HG03135 (cell line): ENCODE data around the gene WDFY4.

Source experiments
- ATAC-seq: cut with Tn5 transposase; IDR thresholded peaks from one replicate; pipeline ENCODE4 v1.9.1; 2021; ENCODE audit warnings: mild to moderate bottlenecking, moderate library complexity; ENCODE audit not compliant: unreplicated experiment

WDFY4 gene

DNA sequence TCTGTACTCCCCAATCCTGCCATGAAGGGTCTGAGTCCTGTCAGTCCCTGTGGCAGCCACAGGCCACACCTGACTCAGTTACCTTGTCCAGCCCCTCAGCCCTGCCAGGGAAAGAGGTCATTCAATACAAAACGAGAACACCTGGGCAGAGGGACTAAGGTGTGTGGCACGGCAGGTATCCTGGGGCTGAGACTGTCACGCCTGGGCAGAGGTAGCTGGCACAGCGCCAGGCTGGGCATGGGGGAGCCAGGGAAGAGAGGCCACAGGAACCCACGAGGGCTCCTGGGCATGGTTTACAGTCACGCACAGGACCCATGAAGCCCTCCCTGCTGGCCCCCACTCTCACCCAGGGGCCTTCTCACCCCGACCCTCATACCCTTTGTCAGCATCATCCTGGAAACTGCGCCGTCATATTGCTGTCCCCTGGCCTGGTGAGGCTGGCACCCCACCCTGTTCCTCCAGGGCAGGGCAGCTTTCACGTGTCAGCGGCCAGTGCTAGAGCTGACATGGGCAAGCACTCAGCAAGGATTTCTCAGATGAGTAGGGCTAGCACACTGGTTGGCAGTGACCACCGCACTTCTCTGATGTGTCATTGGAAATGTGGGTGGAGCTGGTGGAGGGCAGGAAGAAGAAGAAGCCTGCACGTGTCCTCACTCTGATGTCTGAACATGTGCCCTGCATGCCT lies 212.2 kb downstream of the WDFY4 start:
- ATAC-seq = no peak

DNA sequence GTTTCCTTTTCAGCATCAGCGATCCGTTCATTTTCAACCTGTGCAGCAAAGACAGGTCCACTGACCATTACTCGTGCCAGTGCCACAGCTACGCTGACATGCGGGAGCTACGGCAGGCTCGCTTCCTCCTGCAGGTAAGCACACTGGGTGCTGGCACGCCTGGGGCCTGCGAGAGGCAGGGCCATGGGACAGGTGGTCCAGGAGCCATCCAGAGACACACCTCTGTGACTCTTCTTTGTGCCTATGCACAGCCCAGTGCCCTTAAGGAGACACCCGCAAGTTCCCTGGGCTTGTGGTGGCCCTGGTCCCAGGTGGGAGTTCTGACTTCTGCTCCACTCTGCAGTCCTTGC lies 212.7 kb downstream of the WDFY4 start:
- ATAC-seq = no peak

DNA sequence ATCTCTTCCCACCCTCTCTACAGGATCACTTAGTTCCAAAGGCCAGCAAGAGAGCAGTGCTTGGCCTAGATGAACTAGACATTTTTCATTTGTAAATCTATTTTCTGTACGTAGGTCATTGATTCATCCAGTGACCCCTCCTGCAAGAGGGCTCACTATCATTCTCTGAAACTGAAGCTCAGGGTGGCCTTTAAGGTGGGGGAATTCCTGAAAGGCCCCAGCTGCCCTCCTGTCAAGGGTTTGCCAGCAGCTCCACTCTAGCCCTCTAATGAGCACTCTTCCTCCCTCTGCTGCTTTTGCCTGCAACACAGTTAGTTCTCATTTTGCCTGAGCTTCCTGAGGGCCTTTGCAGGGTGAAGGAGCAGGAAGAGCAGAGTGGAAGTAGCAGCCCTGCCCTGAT lies 213.8 kb downstream of the WDFY4 start:
- ATAC-seq = no peak

DNA sequence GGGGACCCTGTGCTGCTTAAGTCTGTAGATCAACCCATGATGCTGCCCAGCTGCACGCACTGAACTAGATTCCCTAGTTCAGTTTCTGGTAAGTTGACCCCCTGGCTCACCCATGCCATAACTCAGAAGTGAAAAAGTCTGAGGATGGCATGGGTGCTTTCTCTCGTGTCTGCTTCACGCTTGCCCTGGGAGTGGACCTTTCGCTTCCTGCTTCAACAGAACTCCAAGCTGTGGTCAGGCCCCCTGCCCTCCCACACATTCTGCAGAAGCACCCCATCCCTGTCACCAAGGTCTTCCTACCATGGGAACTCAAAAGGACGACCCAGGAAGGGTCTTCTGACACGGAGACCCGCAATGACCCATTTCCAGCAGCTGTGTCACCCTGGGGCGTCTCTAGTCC lies 215.1 kb downstream of the WDFY4 start:
- ATAC-seq = no peak

DNA sequence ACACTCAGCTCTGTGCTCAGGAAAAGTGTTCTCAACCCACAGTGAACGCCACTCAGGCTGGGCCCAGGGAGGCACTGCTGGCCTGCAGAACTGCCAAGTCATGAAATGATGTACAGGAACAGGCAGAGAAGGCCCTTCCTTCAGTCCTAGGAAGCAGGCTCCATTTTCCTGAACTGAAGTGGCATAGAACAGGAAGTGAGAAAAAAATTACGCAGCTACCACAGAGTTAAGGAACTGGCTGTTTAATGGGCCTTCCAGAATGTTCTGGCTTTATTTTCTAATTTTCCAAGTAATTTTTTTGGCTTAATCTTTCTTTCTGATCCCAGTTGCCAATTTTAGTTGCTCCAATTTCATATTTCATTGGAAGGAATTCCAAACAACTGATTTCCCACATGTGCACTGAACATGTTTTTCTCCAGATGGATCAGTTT lies 215.7 kb downstream of the WDFY4 start:
- no peak for ATAC-seq

DNA sequence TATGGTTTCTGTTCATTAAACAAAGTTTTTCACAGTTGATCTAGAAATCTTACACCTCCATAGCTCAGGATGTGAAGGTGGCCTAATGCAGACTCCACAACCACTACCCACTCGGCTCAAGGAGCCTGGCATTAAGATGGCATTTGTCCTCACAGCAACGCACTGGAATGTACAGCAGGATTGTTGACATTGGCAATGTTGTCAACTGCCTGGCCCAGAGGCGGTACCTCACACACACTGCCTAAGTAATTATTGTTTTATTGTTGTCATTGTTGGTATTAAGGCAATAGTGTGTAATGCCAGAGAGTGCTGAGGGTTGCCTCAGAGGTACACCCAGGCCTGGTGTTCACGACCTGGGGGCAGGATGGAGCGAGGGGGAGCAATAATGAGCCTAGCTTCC lies 216.6 kb downstream of the WDFY4 start:
- ATAC-seq = no peak

DNA sequence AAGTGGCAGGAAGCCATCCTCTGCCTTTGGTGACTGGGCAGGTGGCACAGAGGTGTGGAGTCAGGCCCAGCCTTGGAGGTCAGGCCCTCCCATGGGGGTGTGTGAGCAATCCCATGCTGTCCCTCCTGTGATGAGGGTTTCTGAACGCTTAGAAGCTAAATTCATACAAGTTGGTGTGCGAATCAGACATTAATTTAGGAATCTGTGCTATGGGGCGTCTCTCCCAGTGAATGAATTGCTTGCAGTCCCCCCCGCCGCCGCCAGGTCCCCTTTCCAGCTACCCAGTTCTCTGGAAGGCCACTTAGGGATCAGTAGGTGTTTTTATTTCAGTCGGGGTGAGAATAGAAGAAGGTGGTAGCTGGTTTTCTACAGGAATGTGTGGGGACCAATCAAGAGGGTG lies 217.4 kb downstream of the WDFY4 start:
- no peak for ATAC-seq

DNA sequence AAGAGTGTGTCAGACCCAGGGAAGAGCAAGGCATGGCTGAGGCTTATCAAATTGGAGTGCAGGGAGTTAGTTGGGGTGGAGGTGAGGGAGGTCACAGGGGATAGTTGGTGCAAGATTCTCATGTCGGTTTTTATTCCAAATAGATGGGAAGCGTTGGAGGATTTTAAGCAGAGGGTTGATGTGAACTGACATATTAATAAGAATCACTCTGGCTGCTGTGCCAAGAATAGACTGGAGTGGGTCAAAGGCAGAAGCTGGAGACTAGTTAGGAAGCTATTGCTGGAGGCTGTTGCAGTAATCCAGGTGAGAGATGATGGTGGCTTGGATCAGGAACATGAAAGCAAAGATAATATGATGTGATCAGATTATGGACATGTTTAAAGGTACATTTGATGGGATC lies 218.5 kb downstream of the WDFY4 start:
- no peak for ATAC-seq

DNA sequence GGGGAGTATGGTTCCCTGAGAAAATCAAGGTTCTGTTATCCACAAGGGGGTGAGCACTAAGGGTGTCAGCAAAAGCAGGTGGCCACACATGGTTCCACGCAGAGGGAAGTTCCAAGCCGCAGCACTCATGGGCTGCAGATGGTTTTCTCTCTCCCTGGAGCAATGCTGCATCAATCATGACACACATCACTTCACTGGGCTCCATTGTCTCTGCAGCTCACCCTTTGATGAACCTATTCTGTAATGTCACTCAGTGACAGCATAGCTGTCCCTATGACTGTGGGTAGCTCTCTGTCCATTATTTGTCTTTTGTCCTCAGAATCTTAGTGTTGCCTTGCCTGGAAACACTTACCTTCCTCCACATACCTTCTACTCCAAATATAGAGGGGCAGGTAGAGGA lies 220.2 kb downstream of the WDFY4 start:
- ATAC-seq = no peak

DNA sequence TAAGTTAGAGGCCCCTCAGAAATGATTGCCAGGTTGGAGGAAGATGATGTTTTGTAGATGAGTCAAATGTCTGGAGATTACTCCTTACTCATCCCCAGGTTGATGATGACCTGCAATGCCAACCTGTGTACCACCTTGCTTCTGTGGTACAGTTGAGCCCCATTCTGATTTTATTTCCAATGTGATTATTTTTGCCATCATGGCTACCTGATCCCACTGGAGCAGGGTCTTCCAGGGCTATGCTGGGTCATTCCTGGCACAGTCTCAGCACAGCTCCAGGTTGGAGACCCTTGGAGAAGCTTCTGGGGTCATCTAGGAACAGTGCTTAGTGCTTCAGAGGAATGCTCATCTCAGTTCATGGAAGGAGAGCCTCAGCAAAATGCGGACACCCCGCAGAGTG lies 220.6 kb downstream of the WDFY4 start:
- no peak for ATAC-seq

DNA sequence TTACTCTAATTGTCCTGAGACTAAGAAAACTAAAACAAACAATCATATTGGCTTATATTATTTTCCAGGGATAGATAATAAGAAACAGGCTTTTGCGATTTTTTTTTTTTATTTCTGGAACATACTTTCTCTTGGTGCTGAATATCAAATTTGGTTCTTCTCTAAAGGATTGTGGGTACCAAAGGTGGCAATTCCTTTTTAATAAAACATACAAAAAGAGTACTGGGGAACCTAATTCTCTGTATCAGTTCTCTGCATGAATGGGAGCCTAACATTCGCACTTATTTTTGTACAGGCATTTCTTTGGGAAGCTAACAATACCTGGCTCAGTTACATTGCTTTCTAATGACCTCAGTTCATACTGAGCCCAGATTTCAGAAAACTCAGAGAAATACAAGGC lies 222.2 kb downstream of the WDFY4 start:
- no peak for ATAC-seq

DNA sequence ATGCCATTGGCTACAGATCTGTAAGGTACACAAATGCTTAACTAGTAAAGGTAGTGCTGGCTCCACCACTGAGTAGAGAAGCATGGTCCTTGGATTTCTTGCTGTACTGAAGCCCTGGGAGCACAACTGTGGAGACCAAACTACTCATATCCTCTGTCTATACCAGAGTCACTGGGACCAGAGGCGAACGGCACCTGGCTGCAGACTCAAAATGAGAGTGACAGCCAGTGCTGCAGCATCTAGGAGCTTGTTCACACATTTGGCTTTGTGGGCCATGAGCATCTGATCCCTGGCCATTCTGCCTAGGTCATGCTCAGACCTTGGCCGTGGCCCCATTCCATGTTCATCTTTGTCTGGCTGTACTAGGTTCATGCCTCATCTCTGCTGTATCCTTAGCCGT lies 223.1 kb downstream of the WDFY4 start:
- ATAC-seq = no peak

DNA sequence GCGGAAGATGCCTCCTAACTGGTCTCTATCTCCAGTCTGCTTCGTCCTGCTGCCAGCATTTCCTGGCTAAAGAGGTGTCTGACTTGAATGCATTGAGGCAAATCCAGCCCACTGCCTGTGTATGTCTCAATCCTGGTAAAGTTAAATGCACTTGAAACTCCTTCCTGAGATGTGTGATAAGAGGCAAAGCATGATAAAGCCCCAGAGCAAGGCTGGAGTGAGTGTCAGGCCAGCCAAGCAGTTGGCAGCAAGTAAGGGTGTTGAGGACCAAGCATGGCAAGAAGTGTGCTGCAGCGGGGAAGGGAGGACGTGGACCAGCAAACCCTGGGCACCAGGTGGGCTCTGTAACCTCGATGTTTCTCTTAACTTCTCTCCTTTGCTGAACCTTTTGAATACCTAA lies 225.9 kb downstream of the WDFY4 start:
- ATAC-seq = no peak

DNA sequence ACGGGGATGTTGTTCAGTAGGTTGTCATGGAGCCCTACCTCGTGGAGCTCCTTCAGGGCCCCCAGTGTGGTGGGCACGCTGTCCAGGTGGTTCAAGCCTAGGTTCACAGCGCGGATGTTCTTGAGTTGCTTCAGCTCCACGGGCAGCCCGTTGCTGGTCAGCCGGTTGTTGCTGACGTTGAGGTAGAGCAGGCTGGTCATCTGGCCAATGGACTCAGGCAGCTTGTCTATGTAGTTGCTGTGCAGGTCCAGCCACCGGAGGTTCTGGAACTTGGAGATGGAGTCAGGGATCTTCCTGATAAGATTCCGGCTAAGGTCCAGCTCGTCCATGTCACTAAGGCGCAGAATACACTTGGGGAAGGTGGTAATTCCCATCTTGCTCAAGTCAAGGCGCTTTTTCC lies 229.0 kb downstream of the WDFY4 start:
- no peak for ATAC-seq

DNA sequence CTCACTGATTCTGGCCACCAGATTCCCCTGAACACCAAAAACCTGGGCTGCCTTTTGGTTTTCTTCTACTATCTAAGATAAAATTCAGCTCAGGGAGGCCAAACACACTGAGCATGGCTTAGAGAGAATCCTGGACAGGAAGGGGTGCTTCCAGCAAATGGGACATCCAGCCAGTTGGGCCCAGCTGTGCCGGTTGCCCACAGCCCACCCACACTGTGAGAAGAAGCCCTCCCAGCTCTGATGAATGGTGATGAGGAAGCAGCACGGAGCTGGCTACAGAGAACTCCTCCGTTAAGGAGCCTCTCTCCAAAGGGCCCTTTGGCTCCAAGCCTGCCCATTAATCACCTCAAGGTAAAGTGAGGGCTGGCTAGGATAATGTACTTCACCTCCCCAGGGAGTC lies 239.1 kb downstream of the WDFY4 start:
- ATAC-seq = no peak

DNA sequence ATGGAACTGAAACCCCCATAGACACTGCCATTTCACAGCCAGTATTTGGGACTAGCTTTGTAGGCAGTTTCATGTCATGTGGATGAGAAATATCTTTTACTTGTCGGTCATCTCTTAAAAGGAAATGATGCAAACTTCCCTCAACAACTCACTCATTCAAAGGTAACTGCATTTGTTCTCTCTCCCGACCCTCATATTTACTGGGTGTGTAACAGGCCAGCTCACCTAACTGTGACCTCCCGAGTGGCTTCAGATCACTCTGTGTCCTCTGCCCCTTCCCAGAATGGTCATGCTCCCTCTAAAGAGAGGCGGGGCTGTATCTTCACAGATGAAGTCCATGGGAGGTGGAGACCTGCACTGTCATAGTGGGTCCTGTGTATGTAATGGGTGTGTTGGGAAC lies 240.3 kb downstream of the WDFY4 start:
- no peak for ATAC-seq

DNA sequence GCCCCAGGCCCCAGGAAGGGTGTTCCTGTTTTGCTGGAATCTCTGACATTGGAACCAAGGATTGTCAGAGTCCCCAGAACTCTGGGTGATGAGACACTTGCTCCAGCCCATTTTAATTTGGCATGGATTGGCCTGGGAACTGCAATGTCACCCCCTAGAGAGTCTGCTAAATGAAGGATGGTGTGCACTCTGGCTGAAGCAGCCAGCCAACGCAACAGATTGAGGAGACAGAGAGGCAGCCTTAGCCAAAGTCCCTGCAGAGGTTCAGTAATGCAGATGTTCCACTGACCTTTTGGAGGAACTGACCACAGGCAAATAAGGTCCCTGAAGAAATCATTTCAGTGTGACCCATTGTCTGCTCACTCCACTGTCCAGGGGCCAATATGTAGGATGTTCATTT lies 241.6 kb downstream of the WDFY4 start:
- no peak for ATAC-seq

DNA sequence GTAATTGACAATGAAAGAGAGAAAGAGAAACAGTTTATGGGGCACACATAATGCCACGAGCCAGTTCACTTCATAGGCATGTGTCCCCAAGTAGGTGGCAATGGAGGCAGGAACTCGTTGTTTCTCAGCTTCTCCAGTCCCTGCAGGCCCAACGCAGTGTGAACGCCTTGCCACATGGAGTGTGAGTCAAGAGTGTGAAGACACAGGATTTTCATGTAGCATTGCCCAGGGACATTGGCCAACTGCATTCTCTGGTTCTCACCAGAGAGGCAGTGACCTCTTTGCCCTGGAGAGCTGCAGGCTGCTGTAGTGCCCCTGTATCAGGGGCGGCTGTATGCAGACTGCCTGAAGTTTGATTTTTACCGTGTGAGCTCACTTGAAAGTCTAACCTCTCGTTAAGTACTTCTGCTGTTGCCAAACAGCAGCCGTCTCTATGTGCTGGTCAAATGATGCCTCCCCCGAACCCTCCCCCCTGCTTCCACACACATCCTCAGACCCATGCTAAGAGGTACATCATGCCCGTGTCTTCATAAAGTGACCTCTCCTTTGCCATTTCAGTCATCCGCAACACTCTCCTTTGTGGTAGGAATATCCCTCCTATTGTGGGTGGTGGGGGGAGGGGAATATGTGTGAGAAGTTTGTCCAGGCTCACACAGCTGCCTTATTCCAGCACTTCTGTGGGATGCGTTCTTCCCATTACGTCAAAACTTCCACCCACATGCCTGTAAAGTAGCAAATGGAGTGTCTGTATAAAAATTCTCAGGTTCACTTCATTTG lies 242.3 kb downstream of the WDFY4 start:
- ATAC-seq = no peak

DNA sequence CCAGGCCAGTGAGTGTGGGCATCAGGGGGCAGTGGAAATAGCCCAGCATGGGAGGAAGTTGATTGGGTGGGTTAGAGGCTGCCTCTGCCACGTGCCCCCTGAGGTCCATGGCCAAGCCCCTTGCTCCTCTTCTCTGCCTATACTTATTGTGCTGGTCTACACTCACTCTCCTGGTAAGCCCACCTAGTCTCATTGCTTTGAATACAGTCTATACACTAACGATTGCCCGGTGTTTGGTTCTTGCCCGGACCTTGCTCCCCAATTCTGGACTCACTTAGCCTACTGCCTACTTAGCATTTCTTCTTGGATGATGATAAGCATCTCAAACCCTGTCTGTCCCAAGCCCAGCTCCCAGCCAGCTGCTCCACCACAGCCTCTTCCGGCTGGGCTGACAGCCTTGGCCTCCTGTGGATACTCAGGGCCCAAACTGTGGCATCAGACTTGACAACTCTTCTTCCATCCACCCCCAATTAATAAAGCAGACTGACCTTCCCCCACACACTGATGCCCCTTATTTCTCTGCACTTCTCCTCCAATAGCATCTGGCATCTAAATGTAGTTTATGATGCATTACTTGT lies 244.8 kb downstream of the WDFY4 start:
- ATAC-seq = no peak

DNA sequence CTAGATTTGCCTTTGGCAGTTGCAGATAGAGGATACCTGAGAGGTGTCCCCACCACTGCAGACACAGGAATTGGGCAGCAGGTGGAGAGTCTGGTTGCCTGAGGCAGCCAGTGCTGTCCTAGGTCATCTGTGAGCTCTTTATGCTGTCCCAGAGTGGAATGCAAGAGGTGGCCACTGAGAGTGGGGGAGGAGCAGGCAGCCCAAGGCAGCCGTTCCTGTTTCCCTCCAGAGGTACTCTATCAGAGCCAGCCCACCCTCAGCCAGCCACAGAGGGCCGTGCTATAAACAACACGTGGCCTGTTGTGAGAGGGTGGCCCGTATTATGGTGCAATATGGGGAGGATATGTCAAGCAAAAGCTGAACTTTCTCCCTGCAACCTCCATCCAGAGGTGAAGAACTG lies 246.5 kb downstream of the WDFY4 start:
- no peak for ATAC-seq

DNA sequence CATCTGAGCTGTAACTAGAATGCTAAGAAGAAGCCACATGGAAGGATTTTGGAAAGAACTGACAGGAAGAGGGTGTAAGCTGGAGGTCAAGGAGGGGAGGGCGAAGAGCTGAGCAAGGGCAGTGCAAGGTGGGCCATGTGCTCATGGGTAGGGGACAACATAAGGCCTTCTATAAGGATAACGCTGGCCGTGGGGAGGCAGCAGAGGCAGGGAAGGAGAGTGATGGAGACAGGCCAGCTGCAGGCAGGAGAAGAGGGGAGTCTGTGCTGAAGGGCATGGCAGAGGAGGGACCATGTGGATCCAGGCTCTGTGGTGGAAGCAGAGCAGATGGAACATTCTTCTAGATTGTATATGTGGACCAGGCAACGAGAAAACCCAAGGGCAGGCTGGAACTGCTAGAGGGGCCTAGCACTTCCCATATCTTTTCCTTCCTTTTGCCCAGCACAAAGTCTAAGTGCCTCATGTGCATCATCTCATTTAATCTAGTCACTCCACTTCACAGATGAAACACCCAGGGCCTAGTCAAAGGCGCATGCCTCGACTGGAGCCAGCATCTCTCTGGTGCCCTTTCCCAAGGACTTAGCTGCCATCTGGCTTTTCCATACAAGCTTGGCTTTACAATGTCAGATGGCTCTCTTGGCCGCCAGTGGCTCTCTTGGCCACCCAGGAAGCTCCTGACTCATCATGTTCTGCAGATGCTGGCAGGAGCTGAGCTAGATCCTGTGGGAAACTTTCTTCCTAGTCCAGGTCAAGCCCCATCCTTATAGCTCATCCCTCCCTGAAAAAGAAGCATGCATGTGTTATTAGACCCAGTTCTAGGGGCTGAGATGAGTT lies 248.4 kb downstream of the WDFY4 start:
- no peak for ATAC-seq
